ENCODE results near the gene ALG14.
"Not testable (repeated sequence)": the region's sequence is repeated elsewhere in the genome, so short reads cannot be mapped to it uniquely, and the experiment has no call there.

Gene ALG14

DNA sequence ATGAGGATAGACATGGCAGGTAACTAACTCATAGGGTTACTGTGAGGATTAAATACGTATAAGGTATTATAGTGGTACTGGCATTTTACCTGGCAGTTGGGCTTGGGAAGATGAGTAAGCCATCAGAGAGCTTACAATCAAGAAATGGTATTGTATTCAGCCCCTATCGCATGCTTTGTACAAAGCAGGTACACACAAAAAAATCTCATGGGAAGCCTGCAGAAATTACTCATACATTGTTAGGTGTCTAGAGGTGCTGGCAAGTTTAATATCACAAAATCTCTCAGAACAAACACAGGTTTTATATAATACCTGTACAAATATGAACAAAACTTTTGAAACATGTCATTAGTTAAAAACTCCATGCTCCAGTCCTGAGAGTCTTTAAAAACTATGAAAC lies 74.0 kb downstream of the ALG14 start:
- DNase-seq (ENCODE audit: low spot score) = no peak
- TF ChIP-seq, protein P1, sequence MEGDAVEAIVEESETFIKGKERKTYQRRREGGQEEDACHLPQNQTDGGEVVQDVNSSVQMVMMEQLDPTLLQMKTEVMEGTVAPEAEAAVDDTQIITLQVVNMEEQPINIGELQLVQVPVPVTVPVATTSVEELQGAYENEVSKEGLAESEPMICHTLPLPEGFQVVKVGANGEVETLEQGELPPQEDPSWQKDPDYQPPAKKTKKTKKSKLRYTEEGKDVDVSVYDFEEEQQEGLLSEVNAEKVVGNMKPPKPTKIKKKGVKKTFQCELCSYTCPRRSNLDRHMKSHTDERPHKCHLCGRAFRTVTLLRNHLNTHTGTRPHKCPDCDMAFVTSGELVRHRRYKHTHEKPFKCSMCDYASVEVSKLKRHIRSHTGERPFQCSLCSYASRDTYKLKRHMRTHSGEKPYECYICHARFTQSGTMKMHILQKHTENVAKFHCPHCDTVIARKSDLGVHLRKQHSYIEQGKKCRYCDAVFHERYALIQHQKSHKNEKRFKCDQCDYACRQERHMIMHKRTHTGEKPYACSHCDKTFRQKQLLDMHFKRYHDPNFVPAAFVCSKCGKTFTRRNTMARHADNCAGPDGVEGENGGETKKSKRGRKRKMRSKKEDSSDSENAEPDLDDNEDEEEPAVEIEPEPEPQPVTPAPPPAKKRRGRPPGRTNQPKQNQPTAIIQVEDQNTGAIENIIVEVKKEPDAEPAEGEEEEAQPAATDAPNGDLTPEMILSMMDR (IDR thresholded peaks at IDR 0.05; ENCODE audit: poor library complexity, severe bottlenecking) = no peak

DNA sequence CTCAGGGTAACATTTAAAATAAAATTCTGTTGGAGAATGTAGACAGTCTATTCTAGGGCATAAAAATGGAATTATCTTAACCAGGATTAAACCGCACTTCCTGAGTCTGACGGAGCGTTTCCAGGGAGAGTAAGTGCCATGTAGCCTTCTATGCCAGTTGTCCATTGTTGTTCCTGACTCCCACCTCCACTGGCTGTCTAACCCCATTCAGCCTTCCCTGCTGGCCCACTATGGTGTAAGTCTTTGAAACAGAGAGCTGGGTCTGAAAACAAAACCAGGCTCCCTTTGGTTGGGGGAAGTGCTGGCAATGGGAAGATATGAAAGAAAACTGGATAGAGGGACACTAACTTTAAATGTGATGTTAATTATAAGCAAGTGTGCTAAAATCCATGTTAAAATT lies 74.6 kb downstream of the ALG14 start:
- H3K9me3 ChIP-seq (ENCODE audit: severe bottlenecking) = no peaks in the 10 kb centered on the region
- TF ChIP-seq, protein P1 (IDR thresholded peaks at IDR 0.05; ENCODE audit: poor library complexity, severe bottlenecking) = no peak
- H3K4me1 ChIP-seq (ENCODE audit: insufficient read depth, poor library complexity, severe bottlenecking) = no peaks in the 10 kb centered on the region
- H3K4me3 ChIP-seq (ENCODE audit: severe bottlenecking) = no peak overlapping the region
- ATAC-seq (ENCODE audit: low read depth) = no peak
- DNase-seq (ENCODE audit: low spot score) = no peak
- no peaks in the 10 kb centered on the region for H3K36me3 ChIP-seq (ENCODE audit: low read depth)
- no peak overlapping the region for H3K27ac ChIP-seq (ENCODE audit: poor library complexity, severe bottlenecking)
- no peaks in the 10 kb centered on the region for H3K27me3 ChIP-seq (ENCODE audit: insufficient read depth, poor library complexity, severe bottlenecking)

More for the DNA sequence above, 74.0 kb downstream of the ALG14 start:
- H3K4me3 ChIP-seq (ENCODE audit: severe bottlenecking) = no peak overlapping the region
- no peak for ATAC-seq (ENCODE audit: low read depth)
- no peaks in the 10 kb centered on the region for H3K9me3 ChIP-seq (ENCODE audit: severe bottlenecking)
- no peaks in the 10 kb centered on the region for H3K27me3 ChIP-seq (ENCODE audit: insufficient read depth, poor library complexity, severe bottlenecking)
- no peaks in the 10 kb centered on the region for H3K4me1 ChIP-seq (ENCODE audit: insufficient read depth, poor library complexity, severe bottlenecking)
- no peaks in the 10 kb centered on the region for H3K36me3 ChIP-seq (ENCODE audit: low read depth)
- H3K27ac ChIP-seq (ENCODE audit: poor library complexity, severe bottlenecking) = no peak overlapping the region

DNA sequence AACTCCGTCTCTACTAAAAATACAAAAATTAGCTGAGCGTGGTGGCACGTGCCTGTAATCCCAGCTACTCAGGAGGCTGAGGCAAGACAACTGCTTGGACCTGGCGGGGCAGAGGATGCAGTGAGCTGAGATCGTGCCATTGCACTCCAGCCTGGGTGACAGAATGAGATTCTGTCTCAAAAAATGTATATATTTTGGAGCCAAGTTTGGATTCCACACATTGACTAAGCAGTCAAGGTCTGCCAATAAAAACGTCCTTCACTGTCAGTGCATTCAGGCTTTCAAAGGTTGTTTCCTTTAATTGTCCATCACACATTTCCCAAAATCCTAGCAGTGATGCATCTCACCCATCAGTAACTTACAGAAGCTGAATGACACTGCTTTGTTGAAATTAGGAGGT lies 77.2 kb downstream of the ALG14 start:
- ATAC-seq (ENCODE audit: low read depth); H3K4me3 ChIP-seq (ENCODE audit: severe bottlenecking); DNase-seq (ENCODE audit: low spot score); H3K36me3 ChIP-seq (ENCODE audit: low read depth); H3K27me3 ChIP-seq (ENCODE audit: insufficient read depth, poor library complexity, severe bottlenecking); H3K27ac ChIP-seq (ENCODE audit: poor library complexity, severe bottlenecking); H3K4me1 ChIP-seq (ENCODE audit: insufficient read depth, poor library complexity, severe bottlenecking); H3K9me3 ChIP-seq (ENCODE audit: severe bottlenecking): not testable (repeated sequence)

DNA sequence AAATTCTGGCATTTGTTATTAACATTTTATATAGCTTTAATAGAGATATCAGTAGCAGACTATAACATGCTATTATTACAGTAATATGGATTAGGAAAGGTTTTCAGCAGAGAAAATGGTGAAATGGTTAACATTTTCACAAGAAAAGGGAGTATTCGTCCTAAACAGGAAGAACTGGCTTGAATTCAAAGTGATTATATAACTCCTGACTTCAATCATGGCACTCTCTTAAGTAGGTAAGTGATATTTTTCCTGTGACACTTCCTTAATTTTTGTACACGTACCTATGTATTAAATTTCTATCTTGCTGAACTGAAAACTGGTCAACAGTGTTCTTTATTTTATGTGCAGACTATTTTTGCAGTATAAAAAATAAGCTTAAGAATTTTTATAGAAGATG lies 77.9 kb downstream of the ALG14 start:
- no peaks in the 10 kb centered on the region for H3K27me3 ChIP-seq (ENCODE audit: insufficient read depth, poor library complexity, severe bottlenecking)
- no peaks in the 10 kb centered on the region for H3K4me1 ChIP-seq (ENCODE audit: insufficient read depth, poor library complexity, severe bottlenecking)
- no peak for ATAC-seq (ENCODE audit: low read depth)
- no peaks in the 10 kb centered on the region for H3K36me3 ChIP-seq (ENCODE audit: low read depth)
- H3K9me3 ChIP-seq (ENCODE audit: severe bottlenecking) = no peaks in the 10 kb centered on the region
- H3K27ac ChIP-seq (ENCODE audit: poor library complexity, severe bottlenecking) = no peak overlapping the region
- TF ChIP-seq, protein P1 (IDR thresholded peaks at IDR 0.05; ENCODE audit: poor library complexity, severe bottlenecking) = no peak
- no peak for DNase-seq (ENCODE audit: low spot score)
- no peak overlapping the region for H3K4me3 ChIP-seq (ENCODE audit: severe bottlenecking)

DNA sequence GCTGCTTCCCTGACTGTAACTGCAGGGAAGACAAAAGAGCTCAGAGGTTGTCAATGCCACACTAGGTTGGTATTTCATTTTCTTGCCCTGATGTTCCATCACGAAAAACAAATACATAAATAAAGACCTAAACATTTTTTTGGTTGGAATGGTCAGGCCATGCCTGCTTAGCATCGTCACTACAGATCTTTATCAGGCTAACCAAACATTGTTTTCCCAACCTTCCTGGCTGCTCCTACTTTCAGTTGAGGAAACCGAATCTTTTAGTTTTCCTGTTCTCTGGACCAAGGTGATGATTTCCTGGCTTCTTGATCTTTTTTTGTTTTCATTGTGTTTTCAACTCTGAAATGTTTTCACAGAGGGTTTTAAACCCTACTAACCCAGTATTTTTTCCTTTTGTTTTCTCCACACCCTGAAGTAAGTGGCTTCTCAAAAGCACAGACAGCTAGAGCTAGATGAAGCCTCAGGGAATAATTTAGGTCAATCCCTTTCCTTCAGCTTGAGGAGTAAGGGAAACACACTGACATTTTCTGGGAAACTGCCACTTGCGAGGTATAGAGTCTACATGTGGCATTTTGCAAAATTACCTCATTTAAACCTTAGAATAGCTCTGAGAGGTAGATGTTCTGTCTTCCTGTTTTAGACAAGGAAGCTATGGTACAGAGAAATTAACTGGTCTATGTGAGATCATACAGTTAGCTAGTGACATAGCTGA lies 78.7 kb downstream of the ALG14 start:
- Histone ChIP-seq H3K27ac (ENCODE audit: poor library complexity, severe bottlenecking) (no peak overlapping the region), H3K36me3 (ENCODE audit: low read depth) (no peaks in the 10 kb centered on the region), H3K9me3 (ENCODE audit: severe bottlenecking) (no peaks in the 10 kb centered on the region), H3K4me1 (ENCODE audit: insufficient read depth, poor library complexity, severe bottlenecking) (no peaks in the 10 kb centered on the region), H3K4me3 (ENCODE audit: severe bottlenecking) (no peak overlapping the region), H3K27me3 (ENCODE audit: insufficient read depth, poor library complexity, severe bottlenecking) (no peaks in the 10 kb centered on the region)
- no peak for DNase-seq (ENCODE audit: low spot score)
- ATAC-seq (ENCODE audit: low read depth) = no peak
- TF ChIP-seq, protein P1 (IDR thresholded peaks at IDR 0.05; ENCODE audit: poor library complexity, severe bottlenecking) = no peak
